Neural progenitor cell (in vitro differentiated cells): ENCODE data around the gene CCSER1. TPM values are rescaled to one million over a fixed set of nuclear protein-coding genes. Genes with fewer than 3 reads are reported as not detected.

Experiments used
- DNase-seq: peaks from one replicate; pipeline ENCODE4 v3.0.0-alpha.2; 2016; ENCODE audit warnings: low spot score
- H2AFZ ChIP-seq: fragments of 200-600 bp; sonication (generic); replicated peaks from 2 replicates; pipeline ENCODE4 v1.6.1; 2016; ENCODE audit warnings: antibody characterized with exemption
- H3F3A ChIP-seq: fragments of 200-600 bp; sonication (generic); 2 replicates; pipeline ENCODE4 v1.6.1; 2016; ENCODE audit warnings: antibody characterized with exemption, low read depth
- H3K27ac ChIP-seq: fragments of 200-600 bp; sonication (generic); 2 replicates; pipeline ENCODE4 v1.5.1; 2016; ENCODE audit warnings: mild to moderate bottlenecking
- H3K27me3 ChIP-seq: fragments of 200-600 bp; sonication (generic); 2 replicates; pipeline ENCODE4 v1.6.1; 2016; ENCODE audit warnings: mild to moderate bottlenecking, moderate library complexity
- H3K36me3 ChIP-seq: fragments of 200-600 bp; sonication (generic); 2 replicates; pipeline ENCODE4 v1.5.1; 2016
- H3K4me1 ChIP-seq: fragments of 200-600 bp; sonication (generic); 2 replicates; pipeline ENCODE4 v1.6.1; 2016; ENCODE audit warnings: mixed run types
- H3K4me2 ChIP-seq: fragments of 200-600 bp; sonication (generic); 2 replicates; pipeline ENCODE4 v1.6.1; 2016
- H3K4me3 ChIP-seq: fragments of 200-600 bp; sonication (generic); 2 replicates; pipeline ENCODE4 v1.5.1; 2016
- H3K79me2 ChIP-seq: fragments of 200-600 bp; sonication (generic); 2 replicates; pipeline ENCODE4 v1.6.1; 2016; ENCODE audit warnings: low read depth
- H3K9ac ChIP-seq: fragments of 200-600 bp; sonication (generic); 2 replicates; pipeline ENCODE4 v1.6.1; 2016
- H3K9me3 ChIP-seq: fragments of 200-600 bp; sonication (generic); 2 replicates; pipeline ENCODE4 v1.5.1; 2016; ENCODE audit warnings: low read depth
- H4K20me1 ChIP-seq: fragments of 200-600 bp; sonication (generic); 2 replicates; pipeline ENCODE4 v1.6.1; 2016; ENCODE audit warnings: low read depth
- H3K27ac Mint-ChIP-seq: 3 replicates; pipeline ENCODE4 v1.8.0; 2021; ENCODE audit warnings: mixed read lengths
- H3K27me3 Mint-ChIP-seq: 2 replicates; pipeline ENCODE4 v1.8.0; 2022; ENCODE audit warnings: low read depth, mild to moderate bottlenecking, inconsistent platforms, moderate library complexity, mixed read lengths; ENCODE audit not compliant: insufficient read depth
- H3K36me3 Mint-ChIP-seq: 3 replicates; pipeline ENCODE4 v1.8.0; 2021; ENCODE audit warnings: mixed read lengths
- H3K4me1 Mint-ChIP-seq: 3 replicates; pipeline ENCODE4 v1.8.0; 2021; ENCODE audit warnings: mixed read lengths
- H3K4me3 Mint-ChIP-seq: 3 replicates; pipeline ENCODE4 v1.8.0; 2021; ENCODE audit warnings: mild to moderate bottlenecking, moderate library complexity, mixed read lengths
- H3K9me3 Mint-ChIP-seq: 3 replicates; pipeline ENCODE4 v1.8.0; 2020; ENCODE audit warnings: mixed read lengths
- EZH2 ChIP-seq: fragments of 200-600 bp; sonication (generic); IDR thresholded peaks from 2 replicates; pipeline ENCODE4 v1.6.1; 2017; ENCODE audit warnings: antibody characterized with exemption, mild to moderate bottlenecking, moderate library complexity
- EZH2phosphoT487 ChIP-seq: fragments of 200-600 bp; sonication (generic); IDR thresholded peaks from 2 replicates; pipeline ENCODE4 v1.6.1; 2017; ENCODE audit warnings: antibody characterized with exemption
- total RNA-seq: library from RNA; depleted of rRNA; stranded (reverse); fragments of >200 nt; gene quantifications from 2 replicates; pipeline ENCODE4 v1.2.3, GENCODE V29; 2015; ENCODE audit warnings: low replicate concordance
- TF ChIP-seq, protein P1 (sequence below): fragments of 200-600 bp; sonication (generic); IDR thresholded peaks from 2 replicates; pipeline ENCODE4 v1.5.1; 2017; ENCODE audit warnings: antibody characterized with exemption, mild to moderate bottlenecking

Gene CCSER1
- total RNA-seq, 1 donor from 2014 or later = 0.77 TPM

DNA sequence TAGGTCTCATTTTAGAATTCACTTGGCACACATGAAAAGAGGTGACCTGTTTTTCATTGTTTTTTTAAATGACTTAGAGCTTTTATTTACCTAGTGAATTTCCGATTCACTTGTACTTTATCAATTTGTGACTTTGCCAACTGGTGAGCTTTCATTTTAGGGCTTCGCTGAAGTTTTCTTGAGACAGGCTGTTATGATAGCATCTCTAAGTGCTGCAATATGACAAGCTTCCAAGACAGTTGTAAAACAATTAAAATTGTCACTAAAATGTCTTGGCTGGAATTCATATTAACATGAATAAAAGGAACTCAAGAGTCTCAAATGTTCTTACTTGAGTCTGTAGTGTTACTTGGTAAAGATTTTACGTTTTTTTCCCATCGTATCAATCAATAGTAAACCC lies 1344.9 kb downstream of the CCSER1 start:
- H3K36me3 ChIP-seq = no peaks in the 10 kb centered on the region
- no peak overlapping the region for H3K4me3 Mint-ChIP-seq
- H3K79me2 ChIP-seq = no peaks in the 10 kb centered on the region
- H2AFZ ChIP-seq = no peak overlapping the region
- no peak for DNase-seq
- no peak overlapping the region for H3K27ac ChIP-seq
- H3K9me3 Mint-ChIP-seq = no peaks in the 10 kb centered on the region
- H3K27ac Mint-ChIP-seq = no peak overlapping the region
- no peak overlapping the region for H3K4me2 ChIP-seq
- no peaks in the 10 kb centered on the region for H3K9me3 ChIP-seq
- no peaks in the 10 kb centered on the region for H3F3A ChIP-seq
- H3K4me1 Mint-ChIP-seq = no peaks in the 10 kb centered on the region
- no peak overlapping the region for H3K4me3 ChIP-seq
- no peaks in the 10 kb centered on the region for H3K27me3 Mint-ChIP-seq
- TF ChIP-seq, protein P1, sequence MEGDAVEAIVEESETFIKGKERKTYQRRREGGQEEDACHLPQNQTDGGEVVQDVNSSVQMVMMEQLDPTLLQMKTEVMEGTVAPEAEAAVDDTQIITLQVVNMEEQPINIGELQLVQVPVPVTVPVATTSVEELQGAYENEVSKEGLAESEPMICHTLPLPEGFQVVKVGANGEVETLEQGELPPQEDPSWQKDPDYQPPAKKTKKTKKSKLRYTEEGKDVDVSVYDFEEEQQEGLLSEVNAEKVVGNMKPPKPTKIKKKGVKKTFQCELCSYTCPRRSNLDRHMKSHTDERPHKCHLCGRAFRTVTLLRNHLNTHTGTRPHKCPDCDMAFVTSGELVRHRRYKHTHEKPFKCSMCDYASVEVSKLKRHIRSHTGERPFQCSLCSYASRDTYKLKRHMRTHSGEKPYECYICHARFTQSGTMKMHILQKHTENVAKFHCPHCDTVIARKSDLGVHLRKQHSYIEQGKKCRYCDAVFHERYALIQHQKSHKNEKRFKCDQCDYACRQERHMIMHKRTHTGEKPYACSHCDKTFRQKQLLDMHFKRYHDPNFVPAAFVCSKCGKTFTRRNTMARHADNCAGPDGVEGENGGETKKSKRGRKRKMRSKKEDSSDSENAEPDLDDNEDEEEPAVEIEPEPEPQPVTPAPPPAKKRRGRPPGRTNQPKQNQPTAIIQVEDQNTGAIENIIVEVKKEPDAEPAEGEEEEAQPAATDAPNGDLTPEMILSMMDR = no peak
- no peak for TF ChIP-seq EZH2phosphoT487
- no peak for TF ChIP-seq EZH2
- H3K9ac ChIP-seq = no peak overlapping the region
- no peaks in the 10 kb centered on the region for H3K36me3 Mint-ChIP-seq
- no peaks in the 10 kb centered on the region for H3K4me1 ChIP-seq
- H3K27me3 ChIP-seq = no peaks in the 10 kb centered on the region
- H4K20me1 ChIP-seq = no peaks in the 10 kb centered on the region

DNA sequence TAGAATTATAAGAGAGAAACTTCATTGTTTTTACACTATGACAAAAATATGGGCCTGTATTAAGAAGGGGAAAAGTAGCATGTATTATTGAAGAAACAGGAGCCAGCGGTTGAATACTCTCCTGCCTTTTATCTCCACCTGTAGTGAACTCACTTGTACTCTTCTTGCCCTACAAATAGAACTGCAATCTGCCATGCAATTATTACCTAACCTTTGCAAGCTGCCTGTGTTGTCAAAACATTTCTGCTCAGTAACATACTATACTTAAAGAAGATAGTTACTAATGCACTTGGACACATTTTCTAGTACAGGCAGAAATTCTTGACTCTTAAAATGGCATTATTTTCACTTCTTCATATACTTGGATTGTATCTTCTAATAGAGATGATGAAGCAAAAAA lies 1358.2 kb downstream of the CCSER1 start:
- no peak overlapping the region for H3K4me3 Mint-ChIP-seq
- Histone ChIP-seq H3K79me2 (no peaks in the 10 kb centered on the region), H3K36me3 (no peaks in the 10 kb centered on the region), H3F3A (no peaks in the 10 kb centered on the region), H3K9ac (no peak overlapping the region), H3K4me2 (no peak overlapping the region), H3K27me3 (no peaks in the 10 kb centered on the region), H3K9me3 (no peaks in the 10 kb centered on the region), H3K4me3 (no peak overlapping the region), H3K4me1 (no peaks in the 10 kb centered on the region), H4K20me1 (no peaks in the 10 kb centered on the region), H2AFZ (no peak overlapping the region), H3K27ac (no peak overlapping the region)
- H3K4me1 Mint-ChIP-seq = no peaks in the 10 kb centered on the region
- H3K36me3 Mint-ChIP-seq = no peaks in the 10 kb centered on the region
- H3K27me3 Mint-ChIP-seq = no peaks in the 10 kb centered on the region
- no peak overlapping the region for H3K27ac Mint-ChIP-seq
- TF ChIP-seq EZH2 = no peak
- TF ChIP-seq EZH2phosphoT487 = no peak
- TF ChIP-seq, protein P1 = no peak
- H3K9me3 Mint-ChIP-seq = no peaks in the 10 kb centered on the region
- DNase-seq = no peak

DNA sequence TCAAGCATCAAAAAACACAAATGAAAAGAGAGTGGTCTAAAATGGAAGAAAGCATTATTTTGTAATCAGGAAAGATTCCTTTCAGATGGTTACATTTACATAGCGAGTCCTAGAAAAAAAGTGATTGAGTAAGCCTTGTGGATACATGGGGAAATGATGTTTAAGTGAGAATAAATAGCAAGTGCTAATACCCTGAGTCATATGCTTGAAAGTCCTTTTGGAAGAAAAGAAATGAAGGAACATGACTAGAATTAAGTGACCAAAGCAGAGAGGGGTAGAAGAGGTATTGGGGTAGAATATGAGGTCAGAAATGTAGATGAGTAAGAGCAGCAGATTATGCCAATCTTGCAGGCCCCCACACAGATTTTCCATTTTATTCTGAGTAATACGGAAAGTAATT lies 1361.8 kb downstream of the CCSER1 start:
- DNase-seq = no peak
- Histone ChIP-seq H3K9me3 (no peaks in the 10 kb centered on the region), H3K27me3 (no peaks in the 10 kb centered on the region), H3K27ac (no peak overlapping the region), H3K4me1 (no peaks in the 10 kb centered on the region), H4K20me1 (no peaks in the 10 kb centered on the region), H3K36me3 (no peaks in the 10 kb centered on the region), H3K79me2 (no peaks in the 10 kb centered on the region), H3K4me2 (no peak overlapping the region), H3K9ac (no peak overlapping the region), H3F3A (no peaks in the 10 kb centered on the region), H3K4me3 (no peak overlapping the region), H2AFZ (no peak overlapping the region)
- no peak overlapping the region for H3K27ac Mint-ChIP-seq
- no peaks in the 10 kb centered on the region for H3K9me3 Mint-ChIP-seq
- no peak overlapping the region for H3K4me3 Mint-ChIP-seq
- no peaks in the 10 kb centered on the region for H3K4me1 Mint-ChIP-seq
- H3K36me3 Mint-ChIP-seq = no peaks in the 10 kb centered on the region
- TF ChIP-seq EZH2 (no peak), EZH2phosphoT487 (no peak)
- TF ChIP-seq, protein P1 = no peak
- H3K27me3 Mint-ChIP-seq = no peaks in the 10 kb centered on the region
